HepG2 (cell line): ENCODE measurements around the gene NPDC1. TPM values are rescaled to one million over a fixed set of nuclear protein-coding genes. Genes with fewer than 3 reads are reported as not detected.

ENCODE experiments used
- DBP ChIP-seq: sonication (generic); formaldehyde crosslinking; IDR thresholded peaks from 2 replicates; pipeline ENCODE4 v1.4.0; 2020; ENCODE audit warnings: missing genetic modification reagents; ENCODE audit errors: not compliant biosample characterization
- DMAP1 ChIP-seq: IDR thresholded peaks from 2 replicates; pipeline ENCODE4 v1.6.1; 2016
- HNF1A ChIP-seq, 2 experiments: sonication (generic) in 1 of 2; formaldehyde crosslinking in 1 of 2; IDR thresholded peaks; 2 replicates each; pipeline versions ENCODE4 v1.4.0 to v1.6.1; 2016 to 2020; ENCODE audit warnings: borderline replicate concordance in 1 of 2, low read depth in 1 of 2, mild to moderate bottlenecking in 1 of 2, missing genetic modification reagents in 1 of 2
- IKZF1 ChIP-seq: fragments of 450-650 bp; IDR thresholded peaks from 2 replicates; pipeline ENCODE4 v1.7.1; 2016
- KAT2B ChIP-seq: fragments of 150-350 bp; IDR thresholded peaks from 2 replicates; pipeline ENCODE4 v1.6.1; 2014; ENCODE audit warnings: low read depth, low read length, borderline replicate concordance
- MIER2 ChIP-seq: IDR thresholded peaks from 2 replicates; pipeline ENCODE4 v1.6.1; 2016; ENCODE audit warnings: missing biosample characterization, missing genetic modification reagents
- NR2C2 ChIP-seq: sonication (generic); formaldehyde crosslinking; IDR thresholded peaks from 2 replicates; pipeline ENCODE4 v1.4.0; 2020; ENCODE audit warnings: missing genetic modification reagents, mild to moderate bottlenecking, moderate library complexity, borderline replicate concordance
- POLR2AphosphoS5 ChIP-seq: IDR thresholded peaks from 2 replicates; pipeline ENCODE4 v1.6.1; 2012; ENCODE audit warnings: low read depth, low read length
- RXRB ChIP-seq: IDR thresholded peaks from 2 replicates; pipeline ENCODE4 v1.6.1; 2016; ENCODE audit warnings: borderline replicate concordance, missing genetic modification reagents, missing compliant biosample characterization
- TMF1 ChIP-seq: sonication (generic); formaldehyde crosslinking; IDR thresholded peaks from 2 replicates; pipeline ENCODE4 v1.8.1; 2022; ENCODE audit warnings: low read depth, missing genetic modification reagents
- TOPORS ChIP-seq: sonication (generic); formaldehyde crosslinking; IDR thresholded peaks from 2 replicates; pipeline ENCODE4 v1.8.0; 2023; ENCODE audit warnings: mild to moderate bottlenecking, missing genetic modification reagents
- ZBTB20 ChIP-seq: sonication (generic); formaldehyde crosslinking; IDR thresholded peaks from 2 replicates; pipeline ENCODE4 v1.8.1; 2023; ENCODE audit warnings: missing genetic modification reagents, low read depth, mild to moderate bottlenecking, borderline replicate concordance
- ZBTB7B ChIP-seq: sonication (generic); formaldehyde crosslinking; IDR thresholded peaks from 2 replicates; pipeline ENCODE4 v1.4.0; 2020; ENCODE audit warnings: missing genetic modification reagents
- ZNF274 ChIP-seq: sonication (generic); formaldehyde crosslinking; IDR thresholded peaks from 2 replicates; pipeline ENCODE4 v1.5.1; 2020; ENCODE audit warnings: mild to moderate bottlenecking, missing genetic modification reagents
- ZNF30 ChIP-seq: sonication (generic); formaldehyde crosslinking; IDR thresholded peaks from 2 replicates; pipeline ENCODE4 v1.5.0; 2020; ENCODE audit warnings: mild to moderate bottlenecking, missing genetic modification reagents
- ZNF354B ChIP-seq: sonication (generic); formaldehyde crosslinking; IDR thresholded peaks from 2 replicates; pipeline ENCODE4 v1.8.0; 2022; ENCODE audit warnings: mild to moderate bottlenecking, missing genetic modification reagents
- ZNF382 ChIP-seq: sonication (generic); formaldehyde crosslinking; IDR thresholded peaks from 2 replicates; pipeline ENCODE4 v1.5.0; 2020; ENCODE audit warnings: missing genetic modification reagents, mild to moderate bottlenecking, borderline replicate concordance
- ZNF558 ChIP-seq: sonication (generic); formaldehyde crosslinking; IDR thresholded peaks from 2 replicates; pipeline ENCODE4 v1.9.0; 2022; ENCODE audit warnings: mild to moderate bottlenecking, missing genetic modification reagents, borderline replicate concordance
- ZNF614 ChIP-seq: IDR thresholded peaks from 2 replicates; pipeline ENCODE4 v1.6.1; 2018; ENCODE audit warnings: missing biosample characterization, missing genetic modification reagents, inconsistent platforms, borderline replicate concordance
- ZNF616 ChIP-seq: sonication (generic); formaldehyde crosslinking; IDR thresholded peaks from 2 replicates; pipeline ENCODE4 v1.5.0; 2020; ENCODE audit warnings: low read depth, mild to moderate bottlenecking, missing genetic modification reagents
- ZNF652 ChIP-seq: IDR thresholded peaks from 2 replicates; pipeline ENCODE4 v1.6.1; 2016; ENCODE audit warnings: low read depth, borderline replicate concordance
- ZNF674 ChIP-seq: sonication (generic); formaldehyde crosslinking; IDR thresholded peaks from 2 replicates; pipeline ENCODE4 v1.5.0; 2020; ENCODE audit warnings: low read depth, mild to moderate bottlenecking, missing genetic modification reagents
- ZNF772 ChIP-seq: sonication (generic); formaldehyde crosslinking; IDR thresholded peaks from 2 replicates; pipeline ENCODE4 v1.5.0; 2020; ENCODE audit warnings: mild to moderate bottlenecking, missing genetic modification reagents
- ZNF777 ChIP-seq: sonication (generic); formaldehyde crosslinking; IDR thresholded peaks from 2 replicates; pipeline ENCODE4 v1.4.0; 2020; ENCODE audit warnings: missing genetic modification reagents
- polyA plus RNA-seq, 8 experiments: library from polyadenylated mRNA; depleted of rRNA in 3 of 8; stranded (reverse) in 7 of 8; unstranded in 1 of 8; fragments of >200 nt; fragmentation: Illumina TruSeq in 4 of 8; extraction: Trizol in 4 of 8; gene quantifications; 2 replicates each; pipeline versions ENCODE4 v1.2.1 to v1.2.3, GENCODE V29; 2011 to 2016; ENCODE audit warnings: low read depth in 4 of 8, missing spikeins in 1 of 8, mixed read lengths in 1 of 8; ENCODE audit not compliant: insufficient read depth in 1 of 8
- total RNA-seq, 5 experiments: library from RNA; depleted of rRNA; stranded (reverse); fragments of >200 nt; fragmentation: Illumina TruSeq; extraction: Trizol; gene quantifications; 2 replicates each; pipeline ENCODE4 v1.2.3, GENCODE V29; 2016; ENCODE audit warnings: low read depth in 1 of 5
- TF ChIP-seq, protein P1 (sequence below): sonication (generic); formaldehyde crosslinking; IDR thresholded peaks from 2 replicates; pipeline ENCODE4 v1.5.0; 2020; ENCODE audit warnings: missing genetic modification reagents

Gene NPDC1
- total and polyA plus RNA-seq, 2 of the 13 experiments (the other 11 are each of a cell fraction or from before 2014, with no cell fraction given) = 0.84 to 5.4 TPM

DNA sequence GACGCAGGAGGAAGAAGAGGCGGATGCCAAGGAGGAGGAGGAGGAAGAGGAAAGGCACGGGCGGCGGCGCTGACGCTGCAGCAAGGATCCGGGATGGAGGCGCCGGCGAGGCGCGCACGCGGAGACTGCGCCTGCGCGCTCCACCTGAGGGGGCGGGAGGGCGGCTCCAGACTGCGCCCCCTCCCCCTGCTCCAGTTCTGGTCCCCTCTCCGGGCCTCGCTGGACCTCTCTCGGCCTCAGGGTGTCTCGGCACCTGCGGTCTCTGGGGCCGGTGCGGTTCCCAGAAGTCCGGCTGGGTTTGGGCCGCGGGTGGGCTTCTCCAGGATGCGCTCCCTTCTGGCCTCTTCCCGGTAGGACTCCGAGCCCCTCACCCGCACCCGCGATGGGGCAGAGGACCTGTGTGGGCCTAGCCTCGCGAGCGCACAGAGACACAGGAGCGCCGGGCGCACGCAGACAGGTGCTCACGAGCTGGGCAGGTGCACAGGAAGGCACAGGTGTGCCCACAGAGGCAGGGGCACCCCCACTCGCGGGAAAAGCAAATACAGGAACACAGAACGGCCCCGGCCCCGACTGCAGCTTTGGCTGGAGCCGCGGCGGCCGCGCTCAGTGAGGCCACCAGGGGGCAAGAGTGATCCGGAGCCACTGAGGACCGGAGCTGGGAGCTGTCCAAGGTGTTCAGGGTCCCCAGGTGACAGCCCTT, at the start of gene NPDC1 (continued):
- TF ChIP-seq ZNF674 (CRISPR knock-in tag) (0 out of 2 replicates have a peak, but pooled peaks have one; percentile 72), POLR2AphosphoS5 (no peak), RXRB (peak; percentile 75), ZNF558 (CRISPR knock-in tag) (peak; percentile 94; the same call in 1 of the 2 replicates), ZBTB7B (CRISPR knock-in tag) (peak; percentile 88; the same call in 1 of the 2 replicates), ZBTB20 (CRISPR knock-in tag) (peak; percentile 73; the same call in 1 of the 2 replicates), KAT2B (no peak), ZNF614 (CRISPR knock-in tag) (peak; percentile 69; the same call in 1 of the 2 replicates), ZNF772 (peak; percentile 92), NR2C2 (no peak), DMAP1 (CRISPR knock-in tag) (no peak), HNF1A (IDR thresholded peaks at IDR 0.05; ENCODE audit: low read depth) (no peak), HNF1A (CRISPR knock-in tag; IDR thresholded peaks at IDR 0.05; ENCODE audit: borderline replicate concordance) (peak; percentile 50; the same call in 1 of the 2 replicates), IKZF1 (no peak), ZNF616 (CRISPR knock-in tag) (peak; percentile 34; the same call in 1 of the 2 replicates), ZNF354B (CRISPR knock-in tag) (no peak), ZNF274 (peak; percentile 68), MIER2 (peak; percentile 98), ZNF652 (CRISPR knock-in tag) (no peak), DBP (CRISPR knock-in tag) (no peak), ZNF777 (peak; percentile 41; the same call in 1 of the 2 replicates), TMF1 (no peak), ZNF382 (CRISPR knock-in tag) (no peak), TOPORS (0 out of 2 replicates have a peak, but pooled peaks have one; percentile 51), ZNF30 (CRISPR knock-in tag) (peak; percentile 48; the same call in 1 of the 2 replicates)
- TF ChIP-seq, protein P1, sequence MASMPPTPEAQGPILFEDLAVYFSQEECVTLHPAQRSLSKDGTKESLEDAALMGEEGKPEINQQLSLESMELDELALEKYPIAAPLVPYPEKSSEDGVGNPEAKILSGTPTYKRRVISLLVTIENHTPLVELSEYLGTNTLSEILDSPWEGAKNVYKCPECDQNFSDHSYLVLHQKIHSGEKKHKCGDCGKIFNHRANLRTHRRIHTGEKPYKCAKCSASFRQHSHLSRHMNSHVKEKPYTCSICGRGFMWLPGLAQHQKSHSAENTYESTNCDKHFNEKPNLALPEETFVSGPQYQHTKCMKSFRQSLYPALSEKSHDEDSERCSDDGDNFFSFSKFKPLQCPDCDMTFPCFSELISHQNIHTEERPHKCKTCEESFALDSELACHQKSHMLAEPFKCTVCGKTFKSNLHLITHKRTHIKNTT (CRISPR knock-in tag) = no peak
